NCI-H524 (cell line): ENCODE results near the gene KLHDC7B.
"Not testable (repeated sequence)": the region's sequence is repeated elsewhere in the genome, so short reads cannot be mapped to it uniquely, and the experiment has no call there.

Source experiments
- DNase-seq, 2 experiments: peaks; one replicate each; lab custom pipeline; 2025; lab: John Stamatoyannopoulos, UW

Gene KLHDC7B

GRCh38 chr22:50517495-50518260 lies 28.0 kb upstream of the KLHDC7B start:
- DNase-seq = no peak

DNA sequence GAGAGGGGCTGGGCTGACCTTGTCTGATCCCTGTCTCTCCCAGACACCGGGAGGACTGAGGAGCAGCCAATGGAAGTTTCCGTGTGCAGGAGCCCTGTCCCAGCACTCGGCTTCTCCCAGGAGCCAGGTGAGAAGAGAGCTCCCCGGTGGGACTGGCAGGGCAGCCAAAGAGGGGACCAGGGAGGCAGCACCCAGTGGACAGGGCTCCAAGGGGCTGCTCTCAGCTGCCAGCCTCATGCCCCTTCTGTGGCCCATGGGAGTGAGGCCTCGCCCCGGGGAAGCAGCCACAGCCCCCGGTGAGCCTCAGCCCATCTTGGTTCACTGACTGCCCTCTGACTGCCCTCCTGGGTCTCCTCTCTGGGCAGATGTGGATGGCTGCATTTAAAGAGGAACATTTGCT lies 27.1 kb upstream of the KLHDC7B start:
- no peak for DNase-seq

- DNase-seq = no peak
Measured at GRCh38 chr22:50519151-50519550, 26.5 kb upstream of the KLHDC7B start.

GRCh38 chr22:50520184-50520583 lies 25.5 kb upstream of the KLHDC7B start:
- not testable (repeated sequence) for DNase-seq

DNA sequence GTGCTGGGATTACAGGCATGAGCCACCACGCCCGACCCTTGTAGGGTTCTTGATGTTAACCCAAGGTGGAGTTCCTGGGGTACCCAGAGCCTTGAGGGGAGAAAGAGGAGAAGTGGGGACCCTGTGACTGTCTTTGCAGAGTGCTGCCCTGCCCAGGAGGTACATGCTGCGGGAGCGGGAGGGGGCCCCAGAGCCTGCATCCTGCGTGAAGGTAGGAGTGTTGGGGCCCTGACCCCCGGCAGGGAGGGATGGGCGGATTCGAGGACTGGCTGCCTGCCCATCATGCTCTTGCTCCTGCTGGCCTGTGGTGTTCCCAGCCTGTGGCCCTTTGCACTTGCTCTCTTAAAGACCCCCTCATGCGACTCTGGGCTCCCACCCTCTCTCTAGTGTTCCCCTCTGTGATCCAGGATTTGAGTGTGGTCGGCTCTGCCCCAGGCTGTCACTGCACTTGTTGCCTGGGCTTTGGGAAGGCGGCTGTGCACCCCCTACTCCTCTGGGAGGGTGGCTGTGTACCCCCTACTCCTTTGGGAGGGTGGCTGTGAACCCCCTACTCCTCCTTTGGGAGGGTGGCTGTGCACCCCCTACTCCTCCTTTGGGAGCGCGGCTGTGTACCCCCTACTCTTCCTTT lies 24.8 kb upstream of the KLHDC7B start:
- no peak for DNase-seq

- DNase-seq = no peak
Measured at GRCh38 chr22:50521710-50522109, 24.0 kb upstream of the KLHDC7B start.

GRCh38 chr22:50522208-50522805 lies 23.4 kb upstream of the KLHDC7B start:
- no peak for DNase-seq

DNA sequence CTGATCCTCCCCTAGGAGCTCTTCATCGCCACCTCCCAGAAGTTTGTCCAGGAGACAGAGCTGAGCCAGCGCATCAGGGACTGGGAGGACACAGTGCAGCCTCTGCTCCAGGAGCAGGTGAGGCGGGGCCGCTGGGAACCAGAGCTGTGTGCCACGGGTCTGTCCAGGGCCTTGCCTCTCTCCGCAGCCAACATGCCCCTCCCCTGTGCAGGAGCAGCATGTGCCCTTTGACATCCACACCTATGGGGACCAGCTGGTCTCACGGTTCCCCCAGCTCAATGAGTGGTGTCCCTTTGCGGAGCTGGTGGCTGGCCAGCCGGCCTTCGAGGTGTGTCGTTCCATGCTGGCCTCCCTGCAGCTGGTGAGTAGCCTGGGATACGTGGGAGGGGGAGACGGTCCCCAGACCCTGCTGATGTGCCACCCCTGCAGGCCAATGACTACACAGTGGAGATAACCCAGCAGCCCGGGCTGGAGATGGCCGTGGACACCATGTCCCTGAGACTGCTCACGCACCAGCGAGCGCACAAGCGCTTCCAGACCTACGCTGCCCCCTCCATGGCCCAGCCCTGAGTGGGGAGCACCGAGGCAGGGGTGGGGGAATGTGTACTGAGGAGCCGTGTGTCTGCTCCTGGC lies 22.8 kb upstream of the KLHDC7B start:
- DNase-seq = no peak

- DNase-seq = no peak
Measured at GRCh38 chr22:50523458-50523805, 22.3 kb upstream of the KLHDC7B start.

DNA sequence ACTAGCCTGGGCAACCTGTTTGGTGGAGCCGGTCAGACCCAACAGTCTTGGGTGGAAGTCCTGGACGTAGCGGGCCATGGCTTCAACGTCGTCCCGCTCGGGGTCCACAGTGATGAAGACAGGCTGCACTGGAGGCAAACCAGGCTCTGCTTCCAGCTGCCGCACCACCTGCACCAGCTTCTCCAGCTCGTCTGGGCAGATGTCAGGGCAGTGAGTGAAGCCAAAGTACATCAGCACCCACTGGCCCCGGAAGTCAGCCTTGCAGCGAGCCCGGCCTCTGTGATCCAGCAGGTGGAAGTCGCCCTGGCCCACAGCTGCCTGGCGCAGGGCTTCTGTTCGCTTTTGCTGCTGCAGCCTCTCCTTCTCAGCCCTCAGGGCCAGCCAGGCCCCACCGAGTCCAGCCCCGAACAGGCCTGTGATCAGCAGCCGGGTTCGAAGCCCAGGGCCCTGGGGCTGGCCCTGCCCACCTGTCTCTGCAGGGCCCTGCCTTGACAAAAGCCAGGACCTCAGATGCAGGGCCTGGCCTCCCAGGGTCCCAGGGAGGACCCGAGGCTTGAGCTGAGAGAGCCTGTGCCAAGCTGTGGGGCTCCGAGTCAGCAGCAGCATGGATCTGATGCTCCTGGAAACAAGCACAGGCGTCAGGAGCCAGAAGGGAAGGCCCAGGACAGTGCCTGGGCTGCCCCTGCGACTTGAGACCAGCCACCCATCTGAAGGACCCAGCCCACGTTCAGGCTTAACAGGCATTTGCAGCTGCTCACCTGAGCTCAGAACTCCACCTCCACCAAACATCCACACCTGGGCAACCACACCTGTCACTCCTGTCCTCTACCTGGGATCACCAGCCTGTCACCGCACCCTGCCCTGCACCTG lies 21.7 kb upstream of the KLHDC7B start:
- DNase-seq = peak in 1 of 2 experiments; percentile 32

DNA sequence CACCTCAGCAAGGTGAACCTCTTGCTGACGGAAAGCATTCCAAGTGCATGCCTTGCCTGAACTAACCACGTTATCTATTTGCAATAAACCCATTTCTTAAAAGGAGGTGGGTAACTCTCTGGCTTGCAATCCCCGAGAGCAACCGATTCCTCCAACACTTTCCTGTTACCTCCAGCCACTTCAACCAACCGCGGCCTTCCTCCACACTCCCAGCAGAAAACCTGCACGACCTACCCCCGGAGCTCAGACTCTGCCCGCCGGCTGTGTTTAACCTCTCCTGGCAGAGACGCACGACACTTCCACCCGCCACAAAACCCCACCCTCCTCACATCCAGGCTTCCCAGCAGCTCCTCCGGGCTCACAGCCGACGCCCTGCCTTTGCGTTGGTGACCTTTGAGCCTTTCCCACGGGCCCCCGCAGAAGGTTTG lies 21.0 kb upstream of the KLHDC7B start:
- no peak for DNase-seq

DNA sequence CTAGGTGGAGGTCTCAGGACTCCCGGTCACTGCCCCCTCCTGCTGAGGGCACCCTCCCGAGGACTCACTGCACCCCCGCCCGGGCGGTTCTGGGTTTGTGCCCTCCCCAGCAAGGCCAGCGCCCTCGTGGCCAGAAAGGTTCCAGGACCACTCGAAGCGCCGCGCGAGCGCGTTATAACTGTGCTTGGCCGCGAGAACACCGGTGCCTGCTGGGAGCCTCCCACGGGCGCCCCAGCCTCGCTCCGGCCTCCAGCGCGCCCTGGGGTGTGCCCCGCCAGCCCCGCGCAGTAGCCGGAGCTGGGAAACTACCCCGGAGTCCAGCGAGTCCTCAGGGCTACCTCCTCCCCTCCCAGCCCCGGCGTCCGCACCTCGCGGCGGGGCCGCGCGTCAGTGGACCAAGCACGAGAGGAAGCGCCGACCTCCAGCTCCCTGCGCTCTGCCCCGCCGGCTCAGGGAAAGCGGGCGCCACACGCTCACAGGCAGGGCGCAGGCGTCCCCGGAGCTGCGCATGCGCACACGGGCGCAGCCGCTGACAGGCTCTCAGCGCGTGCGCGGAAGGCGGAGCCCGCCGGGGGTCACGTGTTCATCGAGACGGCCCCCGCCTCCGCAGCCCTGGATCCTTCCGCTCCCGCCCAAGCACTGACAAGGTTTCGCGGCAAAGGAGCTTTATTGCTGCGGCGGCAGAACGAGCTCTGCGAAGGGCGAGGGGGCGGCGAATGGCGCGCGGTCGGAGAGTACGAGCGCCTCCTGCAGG lies 20.4 kb upstream of the KLHDC7B start, which contains the start of gene SCO2:
SCO2 (minus strand) TSS at position 495 of the 754 bp plus-strand sequence. CDS start 1,187 bp downstream, outside the sequence.
- DNase-seq = peak; percentile 91 to 98

- no peak for DNase-seq
Measured at GRCh38 chr22:50525858-50526107, 19.9 kb upstream of the KLHDC7B start.

GRCh38 chr22:50526108-50526833 lies 19.4 kb upstream of the KLHDC7B start:
- DNase-seq = peak; percentile 63 to 74

- peak in 1 of 2 experiments; percentile 16 for DNase-seq
Measured at GRCh38 chr22:50526834-50527801, 18.6 kb upstream of the KLHDC7B start.

- peak in 1 of 2 experiments; percentile 33 for DNase-seq
Measured at GRCh38 chr22:50527921-50528681, 17.6 kb upstream of the KLHDC7B start.

DNA sequence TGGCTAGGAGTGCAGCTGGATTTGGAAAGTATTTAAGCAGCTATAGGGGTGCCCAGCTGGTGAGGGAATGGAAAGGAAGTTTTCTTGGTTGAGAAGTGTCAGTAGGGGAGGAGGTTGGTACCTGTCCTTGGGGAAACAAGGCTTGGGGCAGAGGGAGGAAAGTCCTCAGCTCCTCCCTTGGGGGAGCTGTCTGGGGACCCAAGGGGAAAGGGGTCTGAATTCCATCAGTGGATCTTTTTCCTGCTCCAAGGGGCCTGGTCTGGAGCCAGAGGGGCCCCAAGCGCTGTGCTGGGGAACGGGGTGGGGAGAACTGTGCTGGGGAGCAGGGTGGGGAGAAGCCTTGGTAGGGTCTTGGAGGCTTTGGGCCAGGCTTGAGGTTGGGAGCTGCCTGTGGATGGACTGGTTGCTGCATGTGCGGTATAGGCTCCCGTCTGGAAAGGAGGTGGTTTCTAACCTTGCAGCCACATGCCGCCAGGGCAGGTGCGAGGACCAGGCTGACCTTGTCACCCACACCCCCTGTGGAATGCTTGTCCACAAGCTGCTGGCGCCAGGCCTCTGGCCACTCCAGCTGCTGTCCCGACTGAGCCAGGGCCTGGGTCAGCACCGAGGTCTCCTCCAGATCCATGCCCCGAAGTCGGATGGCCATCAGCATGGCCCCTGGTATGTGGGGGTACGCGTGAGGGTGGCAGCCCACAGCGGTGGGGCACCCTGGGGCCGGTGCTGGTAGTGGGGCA lies 16.9 kb upstream of the KLHDC7B start:
- no peak for DNase-seq

DNA sequence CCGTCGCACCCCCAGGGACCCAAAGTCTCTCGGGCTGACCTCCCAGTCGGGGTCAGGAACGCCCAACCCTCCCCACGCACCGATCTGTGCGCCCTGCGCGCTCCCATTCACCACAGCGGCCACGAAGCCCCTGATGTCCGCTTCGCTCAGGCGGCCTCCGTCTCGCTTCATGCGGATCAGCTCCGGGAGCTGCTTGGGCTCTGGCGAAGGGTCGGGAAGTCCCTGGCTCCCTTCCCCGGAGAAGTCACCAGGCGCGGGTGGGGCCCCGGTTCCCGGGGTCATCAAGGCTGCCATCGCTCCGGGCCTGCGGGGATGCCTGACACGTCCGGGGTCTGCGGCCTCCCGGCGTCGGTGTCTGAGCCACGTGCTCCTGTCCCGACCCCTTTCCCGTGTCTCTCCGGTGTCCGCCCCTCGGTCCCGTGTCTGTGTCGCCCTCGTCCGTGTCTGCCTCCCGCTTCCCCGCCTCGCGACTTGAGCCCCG lies 16.2 kb upstream of the KLHDC7B start:
- no peak for DNase-seq
